Measurements from ENCODE around the gene SLC1A1.

- TF ChIP-seq CTCF (IDR thresholded peaks at IDR 0.05) (no peak), POLR2A (IDR thresholded peaks at IDR 0.05) (no peak)
These were observed 17.2 kb downstream of the SLC1A1 start for GRCh38 chr9:4507306-4508130.
